GM18951 (cell line): ENCODE results near the gene SYN1.
"Not testable (repeated sequence)": the region's sequence is repeated elsewhere in the genome, so short reads cannot be mapped to it uniquely, and the experiment has no call there.

Experiments
- POLR2A ChIP-seq: IDR thresholded peaks from 4 replicates; pipeline ENCODE4 v1.6.1; 2011; ENCODE audit warnings: mild to moderate bottlenecking; ENCODE audit not compliant: insufficient read length, insufficient read depth; ENCODE audit errors: extremely low read depth
- in situ Hi-C: fragments of 300-500 bp; cut with MboI; formaldehyde crosslinking; loops from one replicate; pipeline ENCODE4 v1.12.0; 2022; ENCODE audit warnings: low sequenced_read_pairs, mixed read lengths, inconsistent platforms; ENCODE audit not compliant: unreplicated experiment

SYN1 gene

GRCh38 chrX:47605024-47605423 is 14.6 kb downstream of the SYN1 start:
- TF ChIP-seq POLR2A: no peak
- in situ Hi-C loops: no loop called here

GRCh38 chrX:47603125-47603524 is 16.5 kb downstream of the SYN1 start:
- in situ Hi-C loops: not testable (repeated sequence)

- no peak for TF ChIP-seq POLR2A
- in situ Hi-C loops: no loop called here
These were observed 22.4 kb downstream of the SYN1 start for GRCh38 chrX:47597222-47597621.

- no peak for TF ChIP-seq POLR2A
- in situ Hi-C loops: no loop called here
These were observed 23.4 kb downstream of the SYN1 start for GRCh38 chrX:47596256-47596655.

- in situ Hi-C loops: no loop called here
- no peak for TF ChIP-seq POLR2A
These were observed 23.9 kb downstream of the SYN1 start for GRCh38 chrX:47595716-47596251.

- in situ Hi-C loops: no loop called here
- no peak for TF ChIP-seq POLR2A
These were observed 26.1 kb downstream of the SYN1 start for GRCh38 chrX:47593522-47593921.

GRCh38 chrX:47590984-47591383 is 28.7 kb downstream of the SYN1 start:
- no peak for TF ChIP-seq POLR2A
- in situ Hi-C loops: no loop called here

GRCh38 chrX:47587906-47588735 is 31.5 kb downstream of the SYN1 start:
- in situ Hi-C loops: no loop called here
- TF ChIP-seq POLR2A: no peak

- TF ChIP-seq POLR2A: no peak
- in situ Hi-C loops: no loop called here
These were observed 32.4 kb downstream of the SYN1 start for GRCh38 chrX:47587091-47587891.

- no peak for TF ChIP-seq POLR2A
- in situ Hi-C loops: no loop called here
These were observed 33.4 kb downstream of the SYN1 start for GRCh38 chrX:47586043-47586787.

- TF ChIP-seq POLR2A: no peak
- in situ Hi-C loops: no loop called here
These were observed 34.4 kb downstream of the SYN1 start for GRCh38 chrX:47585273-47585672.

- in situ Hi-C loops: no loop called here
- no peak for TF ChIP-seq POLR2A
These were observed 34.9 kb downstream of the SYN1 start for GRCh38 chrX:47584714-47585113.

- no peak for TF ChIP-seq POLR2A
- in situ Hi-C loops: no loop called here
These were observed 36.3 kb downstream of the SYN1 start for GRCh38 chrX:47583240-47583861.
